A673 (cell line): ENCODE measurements around the gene TTLL8.

Experiments
- CTCF ChIP-seq: fragments of 300-800, 200-600 bp; sonication (generic); conservative IDR thresholded peaks from 2 replicates; pipeline ENCODE4 v1.5.1; 2017; ENCODE audit warnings: low read depth, mild to moderate bottlenecking, antibody characterized with exemption, low read length, moderate library complexity, mixed read lengths
- EZH2 ChIP-seq: fragments of 200-600 bp; sonication (generic); IDR thresholded peaks from 2 replicates; pipeline ENCODE4 v1.6.1; 2017; ENCODE audit warnings: borderline replicate concordance, low read depth, mild to moderate bottlenecking, mixed read lengths, antibody characterized with exemption, low read length; ENCODE audit not compliant: poor library complexity, severe bottlenecking

GRCh38 chr22:49969751-49970527 is 88.2 kb downstream of the TTLL8 start:
- TF ChIP-seq CTCF (no peak), EZH2 (no peak)
